IPS-15b (cell line): ENCODE results near the gene KAT2B.

Experiments
- H3K27me3 ChIP-seq: one replicate; pipeline ENCODE4 v1.6.1; 2013; ENCODE audit warnings: low read length; ENCODE audit not compliant: control insufficient read depth, insufficient read depth
- H3K36me3 ChIP-seq: one replicate; pipeline ENCODE4 v1.6.1; 2013; ENCODE audit warnings: low read length; ENCODE audit not compliant: control insufficient read depth, insufficient read depth
- H3K4me1 ChIP-seq: one replicate; pipeline ENCODE4 v1.6.1; 2013; ENCODE audit warnings: mild to moderate bottlenecking, low read length; ENCODE audit not compliant: control insufficient read depth, insufficient read depth
- H3K4me3 ChIP-seq: one replicate; pipeline ENCODE4 v1.5.1; 2013; ENCODE audit warnings: low read depth, low read length
- H3K9ac ChIP-seq: one replicate; pipeline ENCODE4 v1.6.1; 2013; ENCODE audit warnings: low read depth, mild to moderate bottlenecking, low read length
- H3K9me3 ChIP-seq: one replicate; pipeline ENCODE4 v1.6.1; 2013; ENCODE audit warnings: mild to moderate bottlenecking, low read length; ENCODE audit not compliant: control insufficient read depth, insufficient read depth

The KAT2B gene

DNA sequence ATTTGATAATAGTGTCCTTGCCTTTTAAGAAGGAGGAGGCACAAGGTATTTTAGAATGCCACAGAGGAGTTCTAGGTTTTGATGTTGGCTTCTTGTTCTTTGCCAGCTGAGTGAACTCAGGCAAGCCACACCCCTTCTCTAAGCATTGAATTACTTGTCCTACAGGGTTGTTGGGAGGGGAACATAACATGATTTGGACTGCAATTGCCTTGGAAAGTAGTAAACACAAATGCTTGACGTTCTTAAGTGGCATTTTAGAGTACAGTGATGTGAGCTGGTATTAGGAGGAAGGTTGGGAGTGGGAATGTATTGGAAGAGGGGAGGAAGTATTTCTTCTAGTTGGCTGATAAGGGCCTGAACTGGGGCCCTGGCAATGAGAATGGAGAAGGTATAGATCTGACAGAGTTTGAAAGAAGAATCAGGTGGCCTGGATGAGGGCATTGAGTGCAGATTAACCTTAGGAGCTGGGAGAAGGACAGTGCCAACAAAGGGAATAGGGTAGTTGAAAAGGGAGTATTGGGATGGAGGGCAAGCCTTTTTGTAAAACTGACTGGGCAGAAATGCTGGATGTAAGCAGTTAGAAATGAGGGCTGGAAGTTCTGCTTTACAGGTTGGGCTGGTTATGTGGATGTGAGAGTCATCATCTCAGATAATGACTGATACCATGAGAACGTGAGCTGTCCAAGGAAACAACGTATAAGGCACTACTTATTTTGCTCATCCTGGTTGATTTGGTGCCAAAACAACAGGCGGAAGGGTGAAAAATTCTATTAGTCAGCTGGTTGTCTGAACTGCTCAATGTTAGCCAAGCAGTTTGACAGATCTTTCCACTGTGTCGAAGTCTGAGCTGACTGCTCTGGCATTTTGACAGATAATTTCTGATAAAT is 16.7 kb downstream of the KAT2B start:
- Histone ChIP-seq H3K9ac (no peak overlapping the region), H3K9me3 (no peaks in the 10 kb centered on the region), H3K4me1 (no peaks in the 10 kb centered on the region), H3K27me3 (no peaks in the 10 kb centered on the region), H3K4me3 (no peak overlapping the region), H3K36me3 (no peaks in the 10 kb centered on the region)

DNA sequence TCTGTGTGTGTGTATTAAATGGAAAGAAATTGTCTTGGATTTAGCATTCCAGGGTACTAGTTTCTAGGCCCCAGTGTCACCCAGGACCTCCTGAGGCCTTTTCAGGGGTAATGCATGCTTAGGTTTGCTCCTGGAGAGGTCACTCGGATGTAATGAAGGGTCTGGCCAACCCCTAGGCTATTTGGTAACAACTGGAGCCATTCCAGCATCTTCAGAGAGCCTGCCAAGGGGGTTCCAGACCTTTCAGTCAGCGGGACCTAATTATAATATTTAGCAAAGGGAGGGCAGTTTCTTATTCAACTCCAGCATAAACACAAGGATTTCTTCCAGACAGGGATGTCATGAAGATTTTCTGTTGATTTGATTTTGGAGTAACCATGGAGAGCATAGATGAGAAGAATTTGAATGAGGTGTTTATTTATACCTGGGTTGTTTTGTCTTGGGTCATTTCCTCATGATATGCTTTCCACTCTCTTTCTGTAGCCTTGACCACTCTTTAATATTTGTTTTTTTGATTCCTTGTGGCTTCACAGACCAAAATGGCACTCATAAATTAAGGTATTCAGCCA is 17.4 kb downstream of the KAT2B start:
- Histone ChIP-seq H3K4me1 (no peaks in the 10 kb centered on the region), H3K4me3 (no peak overlapping the region), H3K27me3 (no peaks in the 10 kb centered on the region), H3K9ac (no peak overlapping the region), H3K36me3 (no peaks in the 10 kb centered on the region), H3K9me3 (no peaks in the 10 kb centered on the region)

DNA sequence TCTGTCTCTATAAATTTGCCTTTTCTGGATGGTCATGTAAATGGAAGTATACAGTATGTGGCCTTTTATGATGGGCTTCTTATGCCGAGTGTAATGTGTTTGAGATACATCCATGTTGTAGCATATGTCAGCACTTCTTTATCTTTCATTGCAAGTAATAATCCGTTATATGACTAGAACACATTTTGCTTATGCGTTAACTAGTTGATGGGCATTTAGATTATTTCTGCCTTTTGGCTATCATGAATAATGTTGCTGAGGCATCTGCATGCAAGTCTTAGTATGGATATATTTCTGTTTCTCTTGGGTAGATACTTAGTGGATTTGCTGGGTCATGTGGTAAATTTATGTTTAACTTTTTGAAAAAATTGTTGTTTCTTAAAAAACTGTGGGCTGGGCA is 19.7 kb downstream of the KAT2B start:
- Histone ChIP-seq H3K9me3 (no peaks in the 10 kb centered on the region), H3K36me3 (no peaks in the 10 kb centered on the region), H3K9ac (no peak overlapping the region), H3K4me1 (no peaks in the 10 kb centered on the region), H3K4me3 (no peak overlapping the region), H3K27me3 (peaks cover under 1% of the 10 kb centered on the region)

DNA sequence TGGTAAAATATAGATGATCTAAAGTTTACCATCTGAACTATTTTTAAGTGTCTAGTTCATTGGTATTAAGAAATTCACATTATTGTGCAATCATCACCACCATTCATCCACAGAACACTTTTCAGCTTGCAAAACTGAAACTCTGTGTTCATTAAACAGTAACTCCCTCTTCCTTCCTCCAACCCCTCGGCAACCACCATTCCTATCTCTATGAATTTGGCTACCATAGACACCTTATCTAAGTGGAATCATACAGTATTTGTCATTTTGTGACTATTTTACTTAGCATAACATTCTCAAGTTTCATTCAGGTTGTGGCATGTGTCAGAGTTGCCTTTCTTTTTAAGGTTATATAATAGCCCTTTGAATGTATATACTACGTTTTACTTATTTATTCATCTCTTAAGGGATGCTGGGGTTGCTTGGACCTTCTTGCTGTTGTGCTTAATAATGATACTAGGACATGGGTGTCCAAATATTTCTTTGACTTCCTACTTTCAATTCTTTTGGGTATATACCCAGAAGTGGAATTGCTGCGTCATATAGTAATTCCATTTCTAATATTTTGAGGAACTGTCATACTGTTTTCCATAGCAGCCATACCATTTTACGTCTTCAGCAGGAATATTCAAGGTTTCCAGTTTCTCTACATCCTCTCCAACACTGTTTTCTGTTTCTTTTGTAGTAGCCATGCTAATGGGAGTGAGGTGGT is 20.9 kb downstream of the KAT2B start:
- Histone ChIP-seq H3K27me3 (peaks cover 2% of the 10 kb centered on the region), H3K4me1 (no peaks in the 10 kb centered on the region), H3K4me3 (no peak overlapping the region), H3K9me3 (no peaks in the 10 kb centered on the region), H3K9ac (no peak overlapping the region), H3K36me3 (no peaks in the 10 kb centered on the region)

DNA sequence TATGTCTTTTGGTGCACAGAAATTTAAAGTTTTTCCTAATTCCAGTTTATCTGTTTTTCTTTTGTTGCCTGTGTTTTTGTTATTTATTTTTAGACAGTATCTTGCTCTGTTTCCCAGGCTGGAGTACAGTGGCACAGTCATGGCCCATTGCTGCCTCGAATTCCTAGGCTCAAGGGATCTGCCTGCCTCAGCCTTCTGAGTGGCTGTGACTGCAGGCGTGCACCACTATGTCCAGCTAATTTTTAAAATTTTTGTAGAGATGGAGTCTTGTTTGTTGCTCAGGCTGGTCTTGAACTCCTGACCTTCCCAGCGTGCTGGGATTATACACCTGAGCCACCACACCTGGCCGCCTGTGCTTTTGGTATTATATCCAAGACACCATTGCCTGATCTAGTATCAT is 22.8 kb downstream of the KAT2B start:
- H3K4me1 ChIP-seq: no peaks in the 10 kb centered on the region

DNA sequence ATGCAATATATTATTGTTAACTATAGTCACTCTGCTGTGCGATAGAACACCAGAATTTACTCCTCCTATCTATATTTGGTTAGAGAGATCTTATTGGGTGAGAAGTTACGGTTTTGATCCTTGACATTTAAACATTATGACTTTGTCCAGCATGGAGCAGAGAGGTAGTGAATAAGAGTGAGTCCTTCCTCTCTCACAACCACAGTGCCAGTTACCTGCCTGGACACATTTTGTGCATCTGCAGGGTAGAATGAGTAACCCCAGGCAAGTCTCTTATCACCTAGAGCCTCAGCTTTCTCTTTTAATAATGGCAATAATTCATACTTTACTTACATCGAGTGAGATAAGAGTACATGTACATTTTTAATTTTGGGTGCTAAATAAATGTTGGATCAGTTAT is 24.1 kb downstream of the KAT2B start:
- Histone ChIP-seq H3K4me1 (no peaks in the 10 kb centered on the region), H3K9me3 (no peaks in the 10 kb centered on the region), H3K36me3 (no peaks in the 10 kb centered on the region), H3K27me3 (peaks cover 12% of the 10 kb centered on the region), H3K9ac (no peak overlapping the region), H3K4me3 (no peak overlapping the region)

More for the DNA sequence above, 22.8 kb downstream of the KAT2B start:
- Histone ChIP-seq H3K9ac (no peak overlapping the region), H3K36me3 (no peaks in the 10 kb centered on the region), H3K9me3 (no peaks in the 10 kb centered on the region), H3K4me3 (no peak overlapping the region), H3K27me3 (peaks cover 2% of the 10 kb centered on the region)

DNA sequence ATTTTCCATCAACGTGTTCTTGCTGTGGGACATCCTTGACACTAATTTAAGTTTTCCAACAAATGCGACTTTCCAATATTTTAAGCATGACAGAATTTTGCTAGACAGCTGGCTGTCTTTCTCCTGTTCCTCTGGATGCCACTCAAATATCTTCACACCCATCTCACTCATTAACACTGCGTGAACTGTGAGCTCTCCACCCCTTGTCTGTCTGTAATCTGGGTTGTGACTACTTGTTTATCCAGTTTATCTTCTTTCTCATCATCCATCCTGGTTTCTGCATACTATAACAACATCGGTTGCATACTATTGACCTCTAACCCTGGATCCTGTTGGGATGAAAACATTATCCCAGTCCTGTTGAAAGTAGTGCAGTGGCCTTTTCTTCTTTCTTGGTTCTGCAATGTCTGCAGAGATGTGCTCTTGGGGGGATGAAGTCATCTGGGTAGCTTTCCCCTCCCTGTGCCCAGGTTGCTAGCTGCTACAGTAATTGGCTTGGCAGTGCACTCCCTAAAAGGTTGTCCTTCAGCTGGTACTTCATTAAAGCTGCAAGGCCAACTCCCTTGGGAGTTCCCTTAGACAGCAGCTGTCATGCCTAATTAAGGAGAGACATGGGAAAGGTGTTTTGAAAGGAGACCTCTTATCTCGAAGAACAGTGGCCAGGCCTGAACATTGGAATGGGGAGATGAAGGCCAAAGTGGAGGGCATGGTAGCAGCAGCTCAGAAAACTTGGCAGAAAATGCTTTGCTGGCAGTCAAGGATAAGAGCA is 24.7 kb downstream of the KAT2B start:
- Histone ChIP-seq H3K4me1 (peaks cover 2% of the 10 kb centered on the region), H3K9me3 (no peaks in the 10 kb centered on the region), H3K9ac (no peak overlapping the region), H3K36me3 (no peaks in the 10 kb centered on the region), H3K27me3 (peaks cover 15% of the 10 kb centered on the region), H3K4me3 (no peak overlapping the region)

DNA sequence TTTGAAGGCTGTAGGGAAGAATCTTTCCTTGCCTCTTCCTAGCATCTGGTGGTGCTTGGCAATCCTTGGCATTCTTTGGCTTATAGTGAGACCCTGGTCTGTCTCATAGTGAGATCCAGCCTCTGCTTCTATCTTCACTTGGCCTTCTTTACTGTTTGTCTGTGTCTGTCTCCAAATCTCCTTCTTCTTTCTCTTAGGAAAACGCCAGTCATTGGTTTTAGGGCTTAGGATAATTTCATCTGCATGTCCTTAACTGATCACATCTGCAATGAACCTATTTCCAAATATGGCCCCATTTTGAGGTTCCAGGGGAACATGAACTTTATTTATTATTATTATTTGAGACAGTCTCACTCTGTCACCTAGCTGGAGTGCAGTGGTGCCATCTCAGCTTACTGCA is 25.8 kb downstream of the KAT2B start:
- H3K9ac ChIP-seq: no peak overlapping the region
- H3K4me3 ChIP-seq: no peak overlapping the region
- no peaks in the 10 kb centered on the region for H3K36me3 ChIP-seq
- peaks cover 19% of the 10 kb centered on the region for H3K27me3 ChIP-seq
- peaks cover 4% of the 10 kb centered on the region for H3K4me1 ChIP-seq
- no peaks in the 10 kb centered on the region for H3K9me3 ChIP-seq

DNA sequence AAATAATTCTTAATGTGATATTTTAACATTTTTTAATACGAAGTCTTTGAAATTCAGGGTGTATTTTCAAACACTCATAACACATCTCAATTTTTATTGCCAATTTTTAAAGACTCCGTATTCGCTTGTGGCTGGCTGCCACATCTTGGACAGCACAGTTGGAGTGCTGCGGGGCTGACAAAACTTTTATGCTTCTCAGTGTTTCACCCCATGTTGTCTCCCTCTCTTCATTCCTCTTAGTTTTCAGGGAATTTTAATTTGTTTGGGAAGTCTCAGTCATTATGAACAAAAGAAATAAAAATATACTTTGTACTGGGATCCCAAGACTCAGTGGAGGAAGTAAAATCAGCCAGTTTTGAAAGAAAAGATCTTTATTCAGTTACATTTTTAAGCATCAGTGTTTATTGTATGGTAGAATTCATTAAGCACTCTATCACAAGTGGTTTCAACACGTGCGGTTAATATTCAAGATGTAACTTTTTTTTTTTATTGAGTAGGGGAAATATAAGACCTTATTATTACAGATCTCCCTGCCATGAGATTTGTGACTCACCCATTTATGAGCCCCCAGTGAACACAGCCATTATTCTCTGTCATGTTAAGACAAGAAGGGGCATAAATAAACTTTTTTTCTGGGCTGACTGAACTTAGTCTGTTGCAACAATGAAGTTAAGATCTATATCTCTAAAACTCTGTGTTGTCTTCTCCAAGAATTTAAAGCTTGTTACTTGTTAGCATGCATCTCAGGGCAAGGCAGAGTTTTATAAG is 26.8 kb downstream of the KAT2B start:
- Histone ChIP-seq H3K4me1 (peaks cover 4% of the 10 kb centered on the region), H3K36me3 (no peaks in the 10 kb centered on the region), H3K4me3 (no peak overlapping the region), H3K9ac (no peak overlapping the region), H3K9me3 (no peaks in the 10 kb centered on the region), H3K27me3 (peaks cover 27% of the 10 kb centered on the region)

DNA sequence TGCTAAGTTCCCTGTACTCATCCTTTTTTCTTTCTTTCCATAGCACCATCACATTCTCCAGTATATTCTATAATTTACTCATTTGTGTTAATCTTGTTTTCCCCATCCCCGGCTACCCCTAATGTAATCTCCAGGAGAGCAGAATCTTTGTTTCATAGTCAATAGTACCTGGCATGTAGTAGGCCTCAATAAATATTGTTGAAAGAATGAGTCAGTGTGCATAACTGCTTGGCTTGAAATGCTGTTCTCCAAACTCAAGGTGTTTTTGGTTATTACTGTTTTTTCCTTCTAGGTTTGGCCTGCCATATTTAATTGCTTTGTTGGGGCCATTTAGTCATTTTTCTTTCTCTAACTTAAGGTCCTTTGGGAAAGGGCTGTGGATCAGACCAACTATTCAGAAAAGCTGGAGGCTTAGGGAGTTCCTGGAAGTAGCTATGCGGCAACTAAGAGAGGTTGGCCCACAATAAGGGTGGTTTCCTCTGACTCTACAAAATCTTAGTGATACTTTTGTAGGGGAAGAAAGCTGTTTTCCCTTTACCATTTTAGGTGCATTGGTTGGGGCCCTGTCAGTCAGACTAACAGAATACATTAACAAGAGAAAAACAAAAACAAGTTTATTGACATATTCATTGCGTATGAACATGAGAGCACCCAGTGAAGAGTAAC is 28.4 kb downstream of the KAT2B start:
- Histone ChIP-seq H3K4me1 (peaks cover 13% of the 10 kb centered on the region), H3K9me3 (no peaks in the 10 kb centered on the region), H3K9ac (no peak overlapping the region), H3K27me3 (peaks cover 27% of the 10 kb centered on the region), H3K4me3 (no peak overlapping the region), H3K36me3 (no peaks in the 10 kb centered on the region)
